HepG2 (cell line): ENCODE measurements around the gene LUC7L2. TPM values are rescaled to one million over a fixed set of nuclear protein-coding genes. Genes with fewer than 3 reads are reported as not detected.

ENCODE experiments used
- ATAC-seq: fragments of 200-7000 bp; cut with Tn5 transposase; 3 replicates; pipeline ENCODE4 v1.9.1; 2020; ENCODE audit warnings: mild to moderate bottlenecking, moderate library complexity
- BruUV-seq: library from RNA; stranded (reverse); fragments of 400-500 nt; replicated peaks from 2 replicates; lab custom pipeline; 2021; lab: Mats Ljungman, UMichigan
- CTCF ChIA-PET: fragments of 300-600 bp; formaldehyde crosslinking; extraction: SDS; loops from one replicate; lab custom pipeline; 2021; ENCODE audit warnings: low total read pairs, inconsistent platforms, low intra/inter-chr PET ratio; lab: Yijun Ruan, JAX
- POLR2A ChIA-PET: fragments of 350-600 bp; sonication (Branson Sonifier 250); formaldehyde crosslinking; loops from one replicate; lab custom pipeline; 2020; ENCODE audit warnings: antibody characterized with exemption, inconsistent platforms; lab: Yijun Ruan, JAX
- DNase-seq: peaks from one replicate; pipeline ENCODE4 v3.0.0-alpha.2; 2015; ENCODE audit warnings: low spot score
- FAIRE-seq: peaks from 3 replicates; lab custom pipeline; 2011; peaks lifted over from hg19 to GRCh38; lab: Jason Lieb, UNC
- H2AFZ ChIP-seq: one replicate; pipeline ENCODE4 v1.6.1; 2011; ENCODE audit warnings: low read length, inconsistent platforms
- H3K27ac ChIP-seq: fragments of 300-600 bp; 3 replicates; pipeline ENCODE4 v1.8.0; 2011; ENCODE audit warnings: mixed run types, mild to moderate bottlenecking, mixed read lengths, low read length, inconsistent platforms; ENCODE audit not compliant: insufficient read depth; ENCODE audit errors: extremely low read length
- H3K27me3 ChIP-seq, 2 experiments: fragments of 200-600 bp in 1 of 2; 2 replicates in 1 of 2; 3 replicates in 1 of 2; pipeline versions ENCODE4 v1.6.0 to v1.8.0; 2011; ENCODE audit warnings: low read length in 2 of 2, mild to moderate bottlenecking in 2 of 2, moderate library complexity in 2 of 2, inconsistent platforms in 1 of 2; ENCODE audit not compliant: insufficient read depth in 2 of 2, control insufficient read depth in 1 of 2
- H3K36me3 ChIP-seq, 2 experiments: fragments of 200-600 bp in 1 of 2; replicated peaks in 1 of 2; 2 replicates in 1 of 2; 3 replicates in 1 of 2; pipeline versions ENCODE4 v1.5.1 to v1.8.0; 2011; ENCODE audit warnings: low read length in 2 of 2, inconsistent platforms in 1 of 2; ENCODE audit not compliant: insufficient read depth in 2 of 2, control insufficient read depth in 1 of 2
- H3K4me1 ChIP-seq: 2 replicates; pipeline ENCODE4 v1.5.1; 2012; ENCODE audit warnings: low read length, inconsistent platforms; ENCODE audit not compliant: insufficient read depth
- H3K4me2 ChIP-seq: 2 replicates; pipeline ENCODE4 v1.6.0; 2011; ENCODE audit warnings: low read depth, low read length, inconsistent platforms
- H3K4me3 ChIP-seq, 3 experiments: fragments of 200-600 bp in 1 of 3; sonication (generic), shearing (Covaris generic) in 1 of 3; replicated peaks in 1 of 3; 2 replicates each; pipeline ENCODE4 v1.5.1; 2011 to 2016; ENCODE audit warnings: low read length in 3 of 3, inconsistent platforms in 2 of 3, low read depth in 2 of 3, mild to moderate bottlenecking in 2 of 3, control low read depth in 1 of 3, mixed read lengths in 1 of 3; ENCODE audit not compliant: insufficient read depth in 1 of 3
- H3K79me2 ChIP-seq: one replicate; pipeline ENCODE4 v1.6.1; 2011; ENCODE audit warnings: low read length, inconsistent platforms; ENCODE audit not compliant: insufficient read depth
- H3K9ac ChIP-seq: 2 replicates; pipeline ENCODE4 v1.6.0; 2011; ENCODE audit warnings: mild to moderate bottlenecking, low read depth, low read length, inconsistent platforms; ENCODE audit not compliant: insufficient read depth
- H3K9me3 ChIP-seq: 2 replicates; pipeline ENCODE4 v1.5.1; 2012; ENCODE audit warnings: mild to moderate bottlenecking, low read length
- H4K20me1 ChIP-seq: 2 replicates; pipeline ENCODE4 v1.6.0; 2011; ENCODE audit warnings: inconsistent platforms, mild to moderate bottlenecking, low read length, moderate library complexity; ENCODE audit not compliant: insufficient read depth
- ARNTL ChIP-seq: sonication (generic); formaldehyde crosslinking; IDR thresholded peaks from 2 replicates; pipeline ENCODE4 v1.4.0; 2020; ENCODE audit warnings: mild to moderate bottlenecking, missing genetic modification reagents
- ATF7 ChIP-seq, 2 experiments: fragments of 450-650 bp in 1 of 2; sonication (generic) in 1 of 2; formaldehyde crosslinking in 1 of 2; IDR thresholded peaks; 2 replicates each; pipeline versions ENCODE4 v1.4.0 to v1.6.1; 2016 to 2020; ENCODE audit warnings: antibody characterized with exemption in 1 of 2, mild to moderate bottlenecking in 1 of 2, missing genetic modification reagents in 1 of 2
- ETV5 ChIP-seq: IDR thresholded peaks from 2 replicates; pipeline ENCODE4 v1.6.1; 2018; ENCODE audit warnings: missing biosample characterization, missing genetic modification reagents, inconsistent platforms, borderline replicate concordance
- GATAD2A ChIP-seq: IDR thresholded peaks from 2 replicates; pipeline ENCODE4 v1.6.1; 2016
- ISL2 ChIP-seq: sonication (generic); formaldehyde crosslinking; IDR thresholded peaks from 2 replicates; pipeline ENCODE4 v1.5.0; 2020; ENCODE audit warnings: missing genetic modification reagents
- NFIC ChIP-seq: IDR thresholded peaks from 2 replicates; pipeline ENCODE4 v1.6.1; 2012; ENCODE audit warnings: mild to moderate bottlenecking, low read length, inconsistent platforms
- SOX6 ChIP-seq, 2 experiments: fragments of 450-650 bp in 1 of 2; sonication (generic) in 1 of 2; formaldehyde crosslinking in 1 of 2; IDR thresholded peaks; 2 replicates each; pipeline versions ENCODE4 v1.4.0 to v1.6.1; 2017 to 2020; ENCODE audit warnings: antibody characterized with exemption in 1 of 2, mild to moderate bottlenecking in 1 of 2, missing genetic modification reagents in 1 of 2
- SP140L ChIP-seq: sonication (generic); formaldehyde crosslinking; IDR thresholded peaks from 2 replicates; pipeline ENCODE4 v1.4.0; 2020; ENCODE audit warnings: missing genetic modification reagents, borderline replicate concordance
- SP5 ChIP-seq: IDR thresholded peaks from 2 replicates; pipeline ENCODE4 v1.6.1; 2016; ENCODE audit warnings: low read depth, borderline replicate concordance
- ZBTB21 ChIP-seq: sonication (generic); formaldehyde crosslinking; IDR thresholded peaks from 2 replicates; pipeline ENCODE4 v1.4.0; 2020; ENCODE audit warnings: missing genetic modification reagents
- ZBTB42 ChIP-seq: sonication (generic); formaldehyde crosslinking; IDR thresholded peaks from 2 replicates; pipeline ENCODE4 v1.5.0; 2020; ENCODE audit warnings: mild to moderate bottlenecking, missing genetic modification reagents
- ZFP37 ChIP-seq: sonication (generic); formaldehyde crosslinking; IDR thresholded peaks from 2 replicates; pipeline ENCODE4 v1.4.0; 2020; ENCODE audit warnings: missing genetic modification reagents, borderline replicate concordance
- ZFX ChIP-seq: sonication (generic); formaldehyde crosslinking; IDR thresholded peaks from 2 replicates; pipeline ENCODE4 v1.4.0; 2020; ENCODE audit warnings: mild to moderate bottlenecking, low read depth, missing genetic modification reagents, moderate library complexity
- ZKSCAN1 ChIP-seq: fragments of 150-350 bp; IDR thresholded peaks from 2 replicates; pipeline ENCODE4 v1.6.1; 2014; ENCODE audit warnings: low read length
- ZNF264 ChIP-seq: sonication (generic); formaldehyde crosslinking; IDR thresholded peaks from 2 replicates; pipeline ENCODE4 v1.4.0; 2020; ENCODE audit warnings: missing genetic modification reagents
- in situ Hi-C: cut with HindIII; loops from 2 replicates; pipeline ENCODE4 v1.10.0; 2017; ENCODE audit warnings: low pct_unique_long_range_greater_than_20kb; ENCODE audit not compliant: extremely low pct_ligation_motif_present
- intact Hi-C: fragments of 100-400 bp; cut with micrococcal nuclease; formaldehyde crosslinking; loops from one replicate; pipeline ENCODE4 v1.10.0; 2022; ENCODE audit not compliant: unreplicated experiment
- polyA plus RNA-seq, 8 experiments: library from polyadenylated mRNA; depleted of rRNA in 3 of 8; stranded (reverse) in 7 of 8; unstranded in 1 of 8; fragments of >200 nt; fragmentation: Illumina TruSeq in 4 of 8; extraction: Trizol in 4 of 8; gene quantifications; 2 replicates each; pipeline versions ENCODE4 v1.2.1 to v1.2.3, GENCODE V29; 2011 to 2016; ENCODE audit warnings: low read depth in 4 of 8, missing spikeins in 1 of 8, mixed read lengths in 1 of 8; ENCODE audit not compliant: insufficient read depth in 1 of 8
- total RNA-seq, 5 experiments: library from RNA; depleted of rRNA; stranded (reverse); fragments of >200 nt; fragmentation: Illumina TruSeq; extraction: Trizol; gene quantifications; 2 replicates each; pipeline ENCODE4 v1.2.3, GENCODE V29; 2016; ENCODE audit warnings: low read depth in 1 of 5
- TF ChIP-seq, protein P1 (sequence below): sonication (generic); formaldehyde crosslinking; IDR thresholded peaks from 2 replicates; pipeline ENCODE4; 2020; ENCODE audit warnings: missing genetic modification reagents, mild to moderate bottlenecking, borderline replicate concordance

Gene LUC7L2
- total and polyA plus RNA-seq, 2 of the 13 experiments (the other 11 are each of a cell fraction or from before 2014, with no cell fraction given), result 17.9 to 50.7 TPM

DNA sequence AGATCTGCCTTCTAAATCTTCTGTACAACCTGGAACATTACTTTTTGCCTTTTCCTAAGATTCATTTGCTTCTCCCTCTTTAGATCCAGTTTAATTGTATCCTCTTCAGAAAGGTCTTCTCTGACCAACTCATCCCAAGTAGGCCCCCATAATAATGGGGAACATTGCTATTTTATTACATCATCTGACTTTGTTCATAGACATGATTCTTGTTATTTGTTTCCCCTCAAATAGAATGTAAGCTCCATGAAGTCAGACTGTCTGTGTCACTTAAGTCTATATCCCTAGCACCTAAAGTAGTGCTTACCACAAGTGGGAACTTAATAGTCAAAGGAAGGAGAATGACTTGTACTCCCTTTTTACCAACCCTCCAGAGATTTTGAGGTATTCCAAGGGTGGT lies 37.5 kb downstream of the LUC7L2 start:
- ChIA-PET POLR2A (no interaction called here), CTCF (no interaction called here)
- H3K4me3 ChIP-seq, result no peak overlapping the region
- H4K20me1 ChIP-seq, result no peaks in the 10 kb centered on the region; the same call in 1 of the 2 replicates
- H3K27ac ChIP-seq, result no peak overlapping the region
- ATAC-seq, result no peak
- H3K79me2 ChIP-seq, result peaks cover 29% of the 10 kb centered on the region
- BruUV-seq, result no TSS peak
- TF ChIP-seq ZFP37 (CRISPR knock-in tag) (no peak), ZFX (CRISPR knock-in tag) (no peak), GATAD2A (no peak), SOX6 (IDR thresholded peaks at IDR 0.05) (no peak), SOX6 (CRISPR knock-in tag; IDR thresholded peaks at IDR 0.05) (no peak), ZBTB21 (no peak), ISL2 (CRISPR knock-in tag) (no peak), SP5 (no peak), NFIC (no peak), SP140L (CRISPR knock-in tag) (no peak), ATF7 (IDR thresholded peaks at IDR 0.05) (no peak; the same call in 1 of the 2 replicates), ATF7 (CRISPR knock-in tag; IDR thresholded peaks at IDR 0.05) (no peak), ZNF264 (no peak), ZKSCAN1 (no peak), ETV5 (CRISPR knock-in tag) (no peak), ZBTB42 (no peak), ARNTL (no peak)
- TF ChIP-seq, protein P1, sequence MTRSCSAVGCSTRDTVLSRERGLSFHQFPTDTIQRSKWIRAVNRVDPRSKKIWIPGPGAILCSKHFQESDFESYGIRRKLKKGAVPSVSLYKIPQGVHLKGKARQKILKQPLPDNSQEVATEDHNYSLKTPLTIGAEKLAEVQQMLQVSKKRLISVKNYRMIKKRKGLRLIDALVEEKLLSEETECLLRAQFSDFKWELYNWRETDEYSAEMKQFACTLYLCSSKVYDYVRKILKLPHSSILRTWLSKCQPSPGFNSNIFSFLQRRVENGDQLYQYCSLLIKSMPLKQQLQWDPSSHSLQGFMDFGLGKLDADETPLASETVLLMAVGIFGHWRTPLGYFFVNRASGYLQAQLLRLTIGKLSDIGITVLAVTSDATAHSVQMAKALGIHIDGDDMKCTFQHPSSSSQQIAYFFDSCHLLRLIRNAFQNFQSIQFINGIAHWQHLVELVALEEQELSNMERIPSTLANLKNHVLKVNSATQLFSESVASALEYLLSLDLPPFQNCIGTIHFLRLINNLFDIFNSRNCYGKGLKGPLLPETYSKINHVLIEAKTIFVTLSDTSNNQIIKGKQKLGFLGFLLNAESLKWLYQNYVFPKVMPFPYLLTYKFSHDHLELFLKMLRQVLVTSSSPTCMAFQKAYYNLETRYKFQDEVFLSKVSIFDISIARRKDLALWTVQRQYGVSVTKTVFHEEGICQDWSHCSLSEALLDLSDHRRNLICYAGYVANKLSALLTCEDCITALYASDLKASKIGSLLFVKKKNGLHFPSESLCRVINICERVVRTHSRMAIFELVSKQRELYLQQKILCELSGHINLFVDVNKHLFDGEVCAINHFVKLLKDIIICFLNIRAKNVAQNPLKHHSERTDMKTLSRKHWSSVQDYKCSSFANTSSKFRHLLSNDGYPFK (CRISPR knock-in tag), result no peak
- H3K4me2 ChIP-seq, result no peak overlapping the region
- no peak overlapping the region for H3K9ac ChIP-seq
- no peak for FAIRE-seq
- in situ Hi-C loops, result no loop called here
- peaks cover 10 to 58% of the 10 kb centered on the region in 2 experiments for H3K36me3 ChIP-seq
- DNase-seq, result no peak
- H2AFZ ChIP-seq, result no peak overlapping the region
- no peaks in the 10 kb centered on the region for H3K9me3 ChIP-seq
- H3K4me1 ChIP-seq, result no peaks in the 10 kb centered on the region
- no peaks in the 10 kb centered on the region for H3K27me3 ChIP-seq
- intact Hi-C loops, result no loop called here
